Stimulated activated CD4-positive, alpha-beta T cell treated with anti-CD3 and anti-CD28 coated beads, TNF-alpha, amount 100 ng/mL, for 24 hours (primary cell): Measurements from ENCODE around the gene MAL.
A peak's percentile ranks its signal among the peaks of the same experiment; 100 is the strongest.

Experiments
- DNase-seq, 3 experiments: peaks; one replicate each; pipeline ENCODE4 v3.0.0-alpha.2; 2020; ENCODE audit warnings: low read depth in 3 of 3

Gene MAL

DNA sequence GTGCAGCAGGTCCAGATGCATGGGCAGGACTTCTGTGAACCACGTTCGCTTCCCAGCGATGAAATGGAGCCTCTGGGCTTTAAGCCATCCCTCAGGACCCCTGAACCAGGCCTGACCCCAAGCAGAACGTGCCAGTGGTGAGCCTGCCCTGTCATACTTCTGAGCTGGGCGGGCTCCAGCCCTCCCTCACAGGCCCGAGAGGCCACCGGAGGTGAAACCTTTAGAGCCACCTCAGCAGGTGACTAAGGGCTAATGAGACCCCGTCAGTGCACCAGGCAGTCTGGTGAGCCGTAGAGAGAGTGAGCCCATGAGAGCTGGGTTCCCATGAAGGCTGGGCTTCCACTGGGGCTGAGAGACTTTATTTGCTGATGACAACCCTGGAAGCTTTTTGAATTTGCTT lies 8.9 kb upstream of the MAL start:
- no peak for DNase-seq

DNA sequence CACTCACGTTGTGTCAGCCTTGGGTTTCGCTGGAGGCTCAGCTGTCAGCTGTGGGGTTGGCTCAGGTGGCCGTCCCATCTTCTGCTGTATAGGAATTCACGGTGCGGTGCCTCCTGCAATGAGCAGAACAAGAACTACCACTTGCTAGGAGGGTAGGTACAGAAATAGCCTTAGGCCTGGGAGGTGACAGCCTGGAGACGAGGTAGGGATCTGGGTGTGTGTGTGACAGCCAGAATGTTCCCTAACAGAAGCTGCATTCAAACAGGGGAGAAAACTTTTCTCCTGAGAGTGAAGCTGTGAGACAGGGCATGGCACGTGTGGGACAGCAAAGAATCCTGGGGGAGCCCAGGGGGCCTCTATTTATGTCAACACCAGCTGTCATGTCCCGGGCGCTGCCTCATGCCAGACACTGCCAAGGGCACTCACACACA lies 8.4 kb upstream of the MAL start:
- DNase-seq: no peak

DNA sequence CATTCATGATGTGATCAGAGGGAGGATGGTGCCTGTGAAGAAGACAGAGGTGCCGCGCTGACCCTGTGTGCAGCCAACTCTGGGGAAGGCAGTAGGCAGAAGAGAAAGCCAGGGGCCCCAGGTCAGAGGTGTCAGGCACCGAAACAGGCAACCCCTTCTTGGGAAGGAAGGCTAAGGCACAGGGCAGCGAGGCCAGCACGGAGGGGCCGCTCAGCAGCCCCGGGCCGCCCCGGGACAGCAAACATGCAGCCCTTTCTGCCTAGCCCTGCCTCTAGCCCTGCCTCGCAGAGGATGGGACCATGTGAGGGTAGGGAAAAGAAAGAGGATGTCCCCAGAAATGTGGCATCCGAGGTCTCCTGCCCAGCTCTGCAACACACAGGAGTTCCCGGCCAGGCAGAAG lies 7.7 kb upstream of the MAL start:
- no peak for DNase-seq

GRCh38 chr2:95018301-95018700 lies 7.2 kb upstream of the MAL start:
- DNase-seq: no peak

- DNase-seq: no peak
Observed at GRCh38 chr2:95018861-95019550, 6.5 kb upstream of the MAL start.

DNA sequence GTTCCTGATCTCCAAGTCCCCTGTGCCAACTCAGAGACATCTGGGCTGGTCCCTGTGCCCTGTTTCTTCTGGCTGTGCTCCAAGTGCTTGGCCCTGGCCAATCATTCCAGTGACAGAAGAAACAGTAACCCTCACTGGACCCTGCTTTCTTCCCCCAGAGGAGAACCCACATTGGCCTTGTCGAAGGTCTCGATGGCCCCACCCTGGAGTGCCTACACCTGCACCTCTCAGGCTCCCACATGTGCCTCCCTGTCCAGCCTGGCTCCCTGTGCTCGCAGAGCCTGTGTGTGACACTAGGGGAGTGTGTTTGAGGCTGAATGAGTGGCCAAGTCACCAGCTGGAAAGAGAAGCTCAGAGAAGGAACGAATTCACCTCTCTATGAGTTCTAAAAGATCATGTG lies 5.9 kb upstream of the MAL start:
- no peak for DNase-seq

DNA sequence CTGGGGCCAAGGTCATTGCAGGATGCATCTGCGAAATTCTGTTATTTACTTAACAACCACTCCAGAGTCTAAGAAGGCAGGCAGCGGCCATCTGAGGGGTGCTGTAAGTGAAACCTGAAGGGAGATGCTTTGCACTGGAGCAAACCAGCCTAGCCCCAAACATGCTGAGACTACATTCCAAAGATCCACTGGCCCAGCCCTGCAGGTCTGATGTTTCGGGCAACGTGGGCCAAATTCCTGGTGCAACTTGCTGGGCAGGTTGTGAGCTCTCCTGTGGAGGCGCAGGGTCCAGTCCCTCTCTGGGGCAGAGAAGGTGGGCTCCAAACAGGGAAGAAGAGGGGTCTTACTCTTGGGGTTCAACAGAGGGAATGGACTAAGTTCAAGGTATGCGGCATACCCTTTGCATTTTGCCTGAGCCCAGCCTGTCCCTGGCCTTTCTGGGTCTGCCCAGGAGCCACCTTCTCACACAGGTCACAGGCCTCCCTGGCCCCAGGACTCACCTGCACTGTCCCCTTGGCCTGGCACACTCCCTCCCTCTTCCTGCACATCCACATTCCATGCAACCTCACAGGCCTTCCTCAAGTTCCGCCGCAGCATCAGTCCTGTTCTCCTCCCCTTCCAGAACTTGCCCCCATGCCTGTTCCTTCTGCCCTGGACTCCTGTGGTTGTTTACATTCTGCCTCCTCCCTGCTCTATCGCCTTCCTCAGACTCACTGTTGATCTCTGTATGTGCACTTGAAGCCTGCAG lies 5.1 kb upstream of the MAL start:
- no peak for DNase-seq

GRCh38 chr2:95021023-95021416 lies 4.5 kb upstream of the MAL start:
- DNase-seq: no peak

- no peak for DNase-seq
Observed at GRCh38 chr2:95021847-95022246, 3.7 kb upstream of the MAL start.

DNA sequence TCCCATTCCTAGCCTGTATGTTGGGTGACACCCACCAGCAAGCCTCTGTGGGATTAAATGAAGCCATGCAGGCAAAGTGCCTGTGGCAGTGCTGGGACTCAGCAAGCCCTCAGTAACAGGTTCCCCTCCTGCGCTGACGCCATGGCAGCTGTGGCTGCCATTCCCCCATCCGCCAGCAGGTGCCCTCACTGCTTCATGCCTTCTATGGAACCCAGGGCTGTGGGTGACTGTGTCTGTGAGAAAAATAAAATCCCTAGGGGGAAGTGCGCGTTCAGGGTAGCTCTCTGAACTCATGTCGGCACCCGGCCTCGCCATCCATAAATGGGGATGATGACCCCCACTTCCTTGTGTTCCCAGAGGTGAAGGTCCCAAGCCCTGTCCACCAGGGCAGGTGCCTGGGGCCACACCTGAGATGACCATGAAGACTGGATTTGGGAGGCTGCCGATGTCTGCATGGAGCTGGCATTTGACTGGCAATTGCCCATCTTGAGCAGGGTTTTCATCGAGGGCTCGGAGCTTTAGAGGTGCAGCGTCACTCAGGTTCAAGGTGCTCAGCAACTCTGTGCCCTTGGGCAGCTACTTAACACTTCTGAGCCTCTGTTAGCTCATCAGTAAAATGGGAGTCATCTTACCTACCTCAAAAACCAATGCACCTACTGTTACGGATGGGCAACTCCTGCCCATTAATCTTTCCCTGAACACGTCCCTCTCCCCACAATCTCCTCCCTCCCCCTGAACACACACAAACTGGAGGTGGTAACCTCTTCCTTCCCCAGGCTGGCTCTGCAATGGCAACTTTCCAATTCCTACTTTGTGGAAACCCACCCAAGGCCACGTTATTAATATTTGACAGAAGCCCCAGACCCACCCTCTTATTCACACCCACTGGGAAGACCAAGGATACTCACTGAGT lies 2.9 kb upstream of the MAL start:
- peak; percentile 79 to 86 (median 79) for DNase-seq

DNA sequence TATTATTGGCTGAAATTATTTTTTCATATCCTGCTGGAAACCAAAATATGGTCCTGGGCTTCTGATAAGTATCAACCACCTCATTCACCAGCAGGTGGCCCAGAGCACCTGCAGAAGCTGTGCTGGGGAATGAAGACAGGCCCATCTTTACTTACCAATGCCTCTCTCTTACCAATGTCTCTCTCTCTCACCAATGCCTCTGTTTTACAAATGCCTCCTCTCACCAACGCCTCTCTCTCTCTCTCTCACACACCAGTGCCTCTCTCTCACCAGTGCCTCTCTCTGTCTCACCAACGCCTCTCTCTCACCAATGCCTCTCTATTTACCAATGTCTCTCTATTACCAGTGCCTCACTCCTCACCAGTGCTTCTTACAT lies 2.3 kb upstream of the MAL start:
- peak in 1 of 3 experiments; percentile 51 for DNase-seq

GRCh38 chr2:95024371-95024770 lies 1.1 kb upstream of the MAL start:
- DNase-seq: no peak

DNA sequence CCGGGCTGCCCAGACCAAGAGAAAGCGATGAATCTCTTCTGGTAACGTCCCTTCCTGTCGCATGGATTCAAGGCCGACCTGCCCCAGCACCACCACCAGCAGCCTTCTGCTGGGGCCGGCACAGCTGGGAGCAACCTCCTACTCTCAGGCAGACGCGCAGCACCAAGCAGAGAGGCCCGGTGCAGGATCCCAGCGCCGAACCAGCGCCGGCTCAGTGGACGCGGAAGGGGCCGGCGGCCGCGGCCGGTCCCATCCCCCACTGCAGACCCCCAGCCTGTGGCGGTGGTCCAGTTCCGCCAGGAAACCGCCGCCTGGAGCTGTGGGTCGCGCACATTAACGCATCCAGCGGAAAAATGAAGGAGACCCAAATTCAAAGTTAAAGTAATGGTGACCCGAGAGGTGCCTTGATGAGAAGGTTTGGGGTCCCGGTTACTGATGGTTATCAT lies 525 bp upstream of the MAL start:
- no peak for DNase-seq

GRCh38 chr2:95026471-95027368 lies 1.2 kb downstream of the MAL start:
- no peak for DNase-seq

DNA sequence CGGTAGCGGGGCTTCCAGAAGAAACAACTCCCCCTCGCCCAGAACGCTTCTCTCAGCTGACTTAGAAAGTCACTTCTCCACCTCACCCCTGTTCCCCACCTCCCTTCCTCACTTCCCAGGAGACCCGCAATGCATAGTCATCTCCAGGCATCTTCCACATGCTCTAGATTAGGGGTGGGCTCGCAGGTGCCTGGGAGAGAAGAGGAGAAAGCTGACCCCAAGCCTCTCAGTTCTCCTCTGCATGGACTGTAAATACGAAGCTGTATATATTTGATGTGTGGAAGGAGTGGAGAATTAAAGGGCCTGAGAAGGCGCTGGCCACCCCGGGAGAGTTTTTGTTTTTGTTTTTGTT lies 1.8 kb downstream of the MAL start:
- DNase-seq: no peak

GRCh38 chr2:95029898-95030341 lies 4.4 kb downstream of the MAL start:
- no peak for DNase-seq

GRCh38 chr2:95030496-95030895 lies 5.0 kb downstream of the MAL start:
- DNase-seq: no peak

GRCh38 chr2:95031076-95031725 lies 5.7 kb downstream of the MAL start:
- no peak for DNase-seq

GRCh38 chr2:95031726-95032116 lies 6.2 kb downstream of the MAL start:
- DNase-seq: no peak

GRCh38 chr2:95032341-95032740 lies 6.8 kb downstream of the MAL start:
- no peak for DNase-seq
